GM21576 (cell line): Measurements from ENCODE around the gene SMARCC2.
"Not testable (repeated sequence)": the region's sequence is repeated elsewhere in the genome, so short reads cannot be mapped to it uniquely, and the experiment has no call there.

Source experiments
- ATAC-seq: cut with Tn5 transposase; IDR thresholded peaks from one replicate; pipeline ENCODE4 v1.9.1; 2021; ENCODE audit warnings: mild to moderate bottlenecking, moderate library complexity; ENCODE audit not compliant: unreplicated experiment

Gene SMARCC2

GRCh38 chr12:56126732-56127239, 62.5 kb downstream of the SMARCC2 start:
- ATAC-seq: no peak

- no peak for ATAC-seq
Measured at GRCh38 chr12:56124133-56124532, 65.2 kb downstream of the SMARCC2 start.

GRCh38 chr12:56122637-56123036, 66.6 kb downstream of the SMARCC2 start:
- no peak for ATAC-seq

GRCh38 chr12:56121204-56121870, 67.9 kb downstream of the SMARCC2 start:
- no peak for ATAC-seq

GRCh38 chr12:56120158-56120846, 69.0 kb downstream of the SMARCC2 start:
- ATAC-seq: no peak

- ATAC-seq: no peak
Measured at GRCh38 chr12:56119361-56119796, 69.9 kb downstream of the SMARCC2 start.

GRCh38 chr12:56118688-56119357, 70.5 kb downstream of the SMARCC2 start:
- ATAC-seq: no peak

- peak; percentile 74 for ATAC-seq
Measured at GRCh38 chr12:56117778-56118687, 71.2 kb downstream of the SMARCC2 start, which contains the start of gene ZC3H10. Gene ZC3H10 (plus strand): TSS chr12:56118266. CDS start chr12:56120563, 2,297 bp downstream.

GRCh38 chr12:56117082-56117706, 72.1 kb downstream of the SMARCC2 start:
- not testable (repeated sequence) for ATAC-seq

- ATAC-seq: peak; percentile 42
Measured at GRCh38 chr12:56116267-56117081, 72.8 kb downstream of the SMARCC2 start, which contains the start of gene RPL41. Gene RPL41 (plus strand): TSS chr12:56116633.

- ATAC-seq: no peak
Measured at GRCh38 chr12:56115329-56115728, 74.0 kb downstream of the SMARCC2 start.

GRCh38 chr12:56114084-56114483, 75.2 kb downstream of the SMARCC2 start:
- no peak for ATAC-seq
